A549 (cell line): ENCODE results near the gene RUSF1. TPM values are rescaled to one million over a fixed set of nuclear protein-coding genes. Genes with fewer than 3 reads are reported as not detected.

Source experiments
- ATAC-seq, 2 experiments: fragments of 200-7000 bp in 1 of 2; fragments of >200 bp in 1 of 2; cut with Nextera tagmentation in 1 of 2; cut with Tn5 transposase in 1 of 2; 3 replicates each; pipeline versions ENCODE4 v1.8.0 to v1.9.1; 2018 to 2020; ENCODE audit warnings: mild to moderate bottlenecking in 1 of 2, moderate library complexity in 1 of 2
- CTCF ChIA-PET: fragments of 300-600 bp; sonication (Branson Sonifier 250); formaldehyde crosslinking; extraction: SDS; loops from one replicate; lab custom pipeline; 2021; ENCODE audit warnings: antibody characterized with exemption, inconsistent platforms; lab: Yijun Ruan, JAX
- POLR2A ChIA-PET: fragments of 350-600 bp; formaldehyde crosslinking; extraction: SDS; loops from one replicate; lab custom pipeline; 2021; ENCODE audit warnings: antibody characterized with exemption, inconsistent platforms; lab: Yijun Ruan, JAX
- DNase-seq, 2 experiments: peaks; one replicate each; pipeline versions ENCODE4 v3.0.0 to v3.0.0-alpha.2; 2011 to 2016; ENCODE audit warnings: low read depth in 1 of 2, low spot score in 1 of 2
- FAIRE-seq: peaks from 2 replicates; lab custom pipeline; 2011; peaks lifted over from hg19 to GRCh38; lab: Jason Lieb, UNC
- H3K27ac ChIP-seq, 2 experiments: fragments of >200 bp; sonication (Bioruptor Twin); formaldehyde crosslinking; 3 replicates each; pipeline ENCODE4 v1.5.1; 2016 to 2017
- H3K4me1 ChIP-seq: fragments of >200 bp; sonication (Bioruptor Twin); formaldehyde crosslinking; 3 replicates; pipeline ENCODE4 v1.6.1; 2016
- H3K4me2 ChIP-seq: fragments of >200 bp; sonication (Bioruptor Twin); formaldehyde crosslinking; 3 replicates; pipeline ENCODE4 v1.6.1; 2016
- H3K4me3 ChIP-seq: fragments of >200 bp; sonication (Bioruptor Twin); formaldehyde crosslinking; 3 replicates; pipeline ENCODE4 v1.5.1; 2016
- H3K9me3 ChIP-seq: fragments of >200 bp; sonication (Bioruptor Twin); formaldehyde crosslinking; 3 replicates; pipeline ENCODE4 v1.6.1; 2016
- BCL3 ChIP-seq: fragments of >200 bp; sonication (Bioruptor Twin); formaldehyde crosslinking; IDR thresholded peaks from 3 replicates; pipeline ENCODE4 v1.6.1; 2016
- BHLHE40 ChIP-seq: IDR thresholded peaks from 2 replicates; pipeline ENCODE4 v1.6.1; 2012; ENCODE audit warnings: low read depth, low read length, inconsistent platforms
- CEBPB ChIP-seq, 2 experiments: fragments of >200 bp in 1 of 2; sonication (Bioruptor Twin) in 1 of 2; formaldehyde crosslinking in 1 of 2; IDR thresholded peaks; 2 replicates each; pipeline ENCODE4 v1.6.1; 2012 to 2016
- CTCF ChIP-seq: fragments of >200 bp; sonication (Bioruptor Twin); formaldehyde crosslinking; IDR thresholded peaks from 3 replicates; pipeline ENCODE4 v1.5.1; 2016
- EHF ChIP-seq: fragments of 250-450 bp; sonication (Bioruptor Pico); IDR thresholded peaks from 2 replicates; pipeline ENCODE4 v1.5.0; 2020; ENCODE audit warnings: mild to moderate bottlenecking
- EP300 ChIP-seq, 2 experiments: fragments of >200 bp; sonication (Bioruptor Twin); formaldehyde crosslinking; IDR thresholded peaks; 2 replicates in 1 of 2; 3 replicates in 1 of 2; pipeline ENCODE4 v1.6.1; 2016 to 2017
- HDAC2 ChIP-seq: fragments of 200-600 bp; sonication (generic); IDR thresholded peaks from 2 replicates; pipeline ENCODE4 v1.6.1; 2016
- HOXB13 ChIP-seq: fragments of 250-450 bp; sonication (Bioruptor Pico); IDR thresholded peaks from 2 replicates; pipeline ENCODE4 v1.5.0; 2020; ENCODE audit warnings: low read depth, mild to moderate bottlenecking, moderate library complexity
- JUN ChIP-seq, 2 experiments: fragments of >200 bp; sonication (Bioruptor Twin); formaldehyde crosslinking; IDR thresholded peaks; 2 replicates in 1 of 2; 3 replicates in 1 of 2; pipeline ENCODE4 v1.6.1; 2016 to 2017
- MAX ChIP-seq: IDR thresholded peaks from 2 replicates; pipeline ENCODE4 v1.6.1; 2012
- MYC ChIP-seq: IDR thresholded peaks from 2 replicates; pipeline ENCODE4 v1.6.1; 2012; ENCODE audit warnings: mild to moderate bottlenecking, inconsistent platforms, low read length, improper control_type of control experiment, borderline replicate concordance
- NPAS2 ChIP-seq: fragments of 250-450 bp; sonication (Bioruptor Pico); IDR thresholded peaks from 2 replicates; pipeline ENCODE4 v1.8.0; 2022; ENCODE audit warnings: mild to moderate bottlenecking, moderate library complexity, borderline replicate concordance
- NR3C1 ChIP-seq: fragments of >200 bp; sonication (Bioruptor Twin); formaldehyde crosslinking; IDR thresholded peaks from 3 replicates; pipeline ENCODE4 v1.6.1; 2017
- PHF8 ChIP-seq: fragments of 200-600 bp; sonication (generic); IDR thresholded peaks from 2 replicates; pipeline ENCODE4 v1.6.1; 2016; ENCODE audit warnings: low read depth, mild to moderate bottlenecking, antibody characterized with exemption, moderate library complexity, borderline replicate concordance
- POLR2A ChIP-seq: IDR thresholded peaks from 2 replicates; pipeline ENCODE4 v1.6.1; 2012; ENCODE audit warnings: mild to moderate bottlenecking, low read length
- POLR2AphosphoS2 ChIP-seq: conservative IDR thresholded peaks from 2 replicates; pipeline ENCODE4 v1.6.1; 2012; ENCODE audit warnings: low read length, improper control_type of control experiment, inconsistent platforms
- RAD21 ChIP-seq, 2 experiments: fragments of >200 bp in 1 of 2; sonication (Bioruptor Twin) in 1 of 2; formaldehyde crosslinking in 1 of 2; IDR thresholded peaks in 1 of 2; conservative IDR thresholded peaks in 1 of 2; 2 replicates in 1 of 2; 3 replicates in 1 of 2; pipeline ENCODE4 v1.6.1; 2012 to 2018; ENCODE audit warnings: inconsistent platforms in 1 of 2
- RFX5 ChIP-seq: fragments of 450-650 bp; IDR thresholded peaks from 2 replicates; pipeline ENCODE4 v1.7.1; 2014; ENCODE audit warnings: antibody characterized with exemption, mild to moderate bottlenecking, moderate library complexity
- SMC3 ChIP-seq: fragments of >200 bp; sonication (Bioruptor Twin); formaldehyde crosslinking; IDR thresholded peaks from 3 replicates; pipeline ENCODE4 v1.6.1; 2018; ENCODE audit warnings: inconsistent platforms
- ZFP36 ChIP-seq: fragments of 450-650 bp; IDR thresholded peaks from 2 replicates; pipeline ENCODE4 v1.6.1; 2014; ENCODE audit warnings: borderline replicate concordance; ENCODE audit not compliant: partially characterized antibody
- ZNF302 ChIP-seq: fragments of 250-450 bp; sonication (Bioruptor Pico); IDR thresholded peaks from 2 replicates; pipeline ENCODE4 v1.9.0; 2021; ENCODE audit warnings: inconsistent platforms, mild to moderate bottlenecking, moderate library complexity
- WGBS: methylation state at CpG from one replicate; pipeline ENCODE4 v1.1.6; 2017; ENCODE audit errors: missing lambda C conversion rate; 5-methylcytosine and 5-hydroxymethylcytosine counted together
- polyA plus RNA-seq, 4 experiments: library from polyadenylated mRNA; depleted of rRNA in 3 of 4; stranded (reverse); fragments of >200 nt; fragmentation: RNase III in 1 of 4; extraction: RNeasy Plus Mini Kit Qiagen cat#74134 plus additional on column Dnase treatment in 1 of 4; gene quantifications; 2 replicates in 3 of 4; 3 replicates in 1 of 4; pipeline ENCODE4 v1.2.3, GENCODE V29; 2011 to 2017

RUSF1 gene
- polyA plus RNA-seq, 2 of the 4 experiments (the other 2 are of a cell fraction), result 27.8 to 35.3 TPM

- H3K9me3 ChIP-seq, result no peaks in the 10 kb centered on the region
- 0 out of 3 replicates have a peak, but pooled peaks have one; percentile 23 for TF ChIP-seq SMC3
- TF ChIP-seq MAX, result no peak
- TF ChIP-seq CTCF, result peak; percentile 66
- TF ChIP-seq POLR2A, result no peak
- no peak for TF ChIP-seq EHF (CRISPR knock-in tag)
- TF ChIP-seq ZFP36, result no peak
- no peak for TF ChIP-seq HDAC2
- TF ChIP-seq HOXB13 (CRISPR knock-in tag), result no peak
- no peak for TF ChIP-seq NPAS2 (CRISPR knock-in tag)
- no peak for TF ChIP-seq PHF8
- TF ChIP-seq RAD21 (conservative IDR thresholded peaks at IDR 0.05 in 1 of 2, IDR thresholded peaks at IDR 0.05 in 1 of 2), result 0 out of 5 replicates have a peak, but pooled peaks have one; percentile 13 to 18
- no peak for TF ChIP-seq ZNF302 (CRISPR knock-in tag)
- no peak for TF ChIP-seq EP300 (IDR thresholded peaks at IDR 0.05)
- no peak for TF ChIP-seq POLR2AphosphoS2
- TF ChIP-seq, all 56 proteins: peak for 3
- ChIA-PET POLR2A (interaction anchor here (0.5 to 4.0 kb wide), 12 partner anchors 9 to 414 kb away, joined by 3 to 23 read pairs (median 6); partner anchors contain the start of genes FUS, RUSF1, TGFB1I1 and ZNF267), CTCF (interaction anchor here (0.6 to 7.9 kb wide), 22 partner anchors 9 to 507 kb away, joined by 3 to 52 read pairs (median 4); partner anchors contain the start of genes PYCARD, TGFB1I1 and ZNF843)
- Histone ChIP-seq H3K4me1 (peaks cover 25% of the 10 kb centered on the region), H3K4me3 (peak overlapping the region; percentile 51), H3K27ac (peak overlapping the region; percentile 83 to 99), H3K4me2 (peak overlapping the region; percentile 89)
- no peak for ATAC-seq
- FAIRE-seq, result no peak
- DNase-seq, result peak in 1 of 2 experiments; percentile 67
- WGBS, result 49% methylated on average over 8 of the region's 8 CpGs
Observed at GRCh38 chr16:31460582-31461002, 47.6 kb downstream of the RUSF1 start.

- peak; percentile 62 to 82 for ATAC-seq
- H3K4me3 ChIP-seq, result peak overlapping the region; percentile 87
- peak overlapping the region; percentile 89 for H3K4me2 ChIP-seq
- POLR2A ChIA-PET, result interaction anchor here (0.5 to 4.0 kb wide), 35 partner anchors 8 to 463 kb away, joined by 3 to 23 read pairs (median 6); partner anchors contain the start of genes FUS, KAT8, RUSF1 and SLC5A2
- no peak for FAIRE-seq
- TF ChIP-seq BCL3 (peak; percentile 42; the same call in 1 of the 3 replicates), RFX5 (0 out of 2 replicates have a peak, but pooled peaks have one; percentile 27), POLR2A (peak; percentile 64), PHF8 (peak; percentile 30; the same call in 1 of the 2 replicates), NR3C1 (no peak), MYC (no peak), JUN (IDR thresholded peaks at IDR 0.05) (peak; percentile 26 to 55; a peak in 1 of 5 replicates), BHLHE40 (no peak), CEBPB (IDR thresholded peaks at IDR 0.05) (peak in 1 of 2 experiments; percentile 3; a peak in 1 of 4 replicates)
- TF ChIP-seq, all 56 proteins: peak for 6
- H3K4me1 ChIP-seq, result peaks cover 31% of the 10 kb centered on the region
- peak overlapping the region; percentile 98 to 99 for H3K27ac ChIP-seq
- CTCF ChIA-PET, result interaction anchor here (0.6 to 7.9 kb wide), 27 partner anchors 8 to 506 kb away, joined by 3 to 52 read pairs (median 5); partner anchors contain the start of genes PYCARD, TGFB1I1, ZNF267 and ZNF843
- WGBS, result 6% methylated on average over 20 of the region's 61 CpGs
- H3K9me3 ChIP-seq, result no peaks in the 10 kb centered on the region
- DNase-seq, result peak; percentile 91 to 99
Observed at GRCh38 chr16:31459687-31460581, 48.3 kb downstream of the RUSF1 start.
